ENCODE results near the gene SPINK1. TPM values are rescaled to one million over a fixed set of nuclear protein-coding genes. Genes with fewer than 3 reads are reported as not detected.

Gene SPINK1
- polyA plus RNA-seq, 1 donor (not counting 4 experiments of a cell fraction or from before 2014, with no cell fraction given): 0.17 TPM

- Histone ChIP-seq H2AFZ (ENCODE audit: control insufficient read depth, low read length) (no peak overlapping the region), H3K27me3 (ENCODE audit: control insufficient read depth, extremely low read depth, insufficient read depth, low read length) (peaks cover 4% of the 10 kb centered on the region), H3K36me3 (ENCODE audit: control insufficient read depth in 2 of 2, extremely low read depth in 1 of 2, insufficient read depth in 2 of 2, low read length in 2 of 2) (no peaks in the 10 kb centered on the region), H3K9ac (ENCODE audit: control insufficient read depth, extremely low read depth, insufficient read depth, low read length) (no peak overlapping the region), H3K4me3 (ENCODE audit: control insufficient read depth in 2 of 3, extremely low read depth in 1 of 3, insufficient read depth in 2 of 3, low read depth in 1 of 3, low read length in 3 of 3) (no peak overlapping the region), H3K4me2 (ENCODE audit: control insufficient read depth, extremely low read depth, insufficient read depth, low read depth, low read length) (no peak overlapping the region), H3K9me3 (ENCODE audit: control insufficient read depth, low read depth, low read length) (no peaks in the 10 kb centered on the region), H3K27ac (ENCODE audit: control insufficient read depth, insufficient read depth, low read length) (no peak overlapping the region), H3K79me2 (ENCODE audit: control insufficient read depth, insufficient read depth, low read length) (no peaks in the 10 kb centered on the region), H4K20me1 (ENCODE audit: control insufficient read depth, extremely low read depth, insufficient read depth, low read length) (no peaks in the 10 kb centered on the region), H3K4me1 (ENCODE audit: control insufficient read depth, extremely low read depth, insufficient read depth, low read length) (no peaks in the 10 kb centered on the region), H3K9me1 (ENCODE audit: control insufficient read depth, extremely low read depth, insufficient read depth, low read length) (no peaks in the 10 kb centered on the region)
- TF ChIP-seq CTCF (optimal IDR thresholded peaks at IDR 0.05 in 1 of 3, IDR thresholded peaks at IDR 0.05 in 1 of 3, conservative IDR thresholded peaks at IDR 0.05 in 1 of 3; ENCODE audit: extremely low read depth in 1 of 3, insufficient read depth in 2 of 3, low read length in 3 of 3) (no peak), EZH2 (IDR thresholded peaks at IDR 0.05; ENCODE audit: low read length) (no peak)
- FAIRE-seq (no peak), DNase-seq (ENCODE audit: low read depth, low spot score) (no peak)
- dilution Hi-C loops (cut with MboI; ENCODE audit: extremely low pct_ligation_motif_present, low sequenced_read_pairs): no loop called here
Measured at GRCh38 chr5:147876626-147877025, 45.2 kb upstream of the SPINK1 start.

GRCh38 chr5:147876141-147876540 is 44.7 kb upstream of the SPINK1 start:
- Histone ChIP-seq H3K4me2 (ENCODE audit: control insufficient read depth, extremely low read depth, insufficient read depth, low read depth, low read length) (no peak overlapping the region), H3K36me3 (ENCODE audit: control insufficient read depth in 2 of 2, extremely low read depth in 1 of 2, insufficient read depth in 2 of 2, low read length in 2 of 2) (no peaks in the 10 kb centered on the region), H3K4me1 (ENCODE audit: control insufficient read depth, extremely low read depth, insufficient read depth, low read length) (no peaks in the 10 kb centered on the region), H2AFZ (ENCODE audit: control insufficient read depth, low read length) (no peak overlapping the region), H3K79me2 (ENCODE audit: control insufficient read depth, insufficient read depth, low read length) (no peaks in the 10 kb centered on the region), H3K27ac (ENCODE audit: control insufficient read depth, insufficient read depth, low read length) (no peak overlapping the region), H3K9me1 (ENCODE audit: control insufficient read depth, extremely low read depth, insufficient read depth, low read length) (no peaks in the 10 kb centered on the region), H3K27me3 (ENCODE audit: control insufficient read depth, extremely low read depth, insufficient read depth, low read length) (peaks cover 4% of the 10 kb centered on the region), H3K4me3 (ENCODE audit: control insufficient read depth in 2 of 3, extremely low read depth in 1 of 3, insufficient read depth in 2 of 3, low read depth in 1 of 3, low read length in 3 of 3) (no peak overlapping the region), H4K20me1 (ENCODE audit: control insufficient read depth, extremely low read depth, insufficient read depth, low read length) (no peaks in the 10 kb centered on the region), H3K9me3 (ENCODE audit: control insufficient read depth, low read depth, low read length) (no peaks in the 10 kb centered on the region), H3K9ac (ENCODE audit: control insufficient read depth, extremely low read depth, insufficient read depth, low read length) (no peak overlapping the region)
- TF ChIP-seq CTCF (optimal IDR thresholded peaks at IDR 0.05 in 1 of 3, IDR thresholded peaks at IDR 0.05 in 1 of 3, conservative IDR thresholded peaks at IDR 0.05 in 1 of 3; ENCODE audit: extremely low read depth in 1 of 3, insufficient read depth in 2 of 3, low read length in 3 of 3) (no peak), EZH2 (IDR thresholded peaks at IDR 0.05; ENCODE audit: low read length) (no peak)
- dilution Hi-C loops (cut with MboI; ENCODE audit: extremely low pct_ligation_motif_present, low sequenced_read_pairs): no loop called here
- FAIRE-seq (no peak), DNase-seq (ENCODE audit: low read depth, low spot score) (no peak)
